Renal cortex interstitium (tissue), 11 donors: ENCODE data around the gene WDR48. TPM values are rescaled to one million over a fixed set of nuclear protein-coding genes. Genes with fewer than 3 reads are reported as not detected.

Experiments
- DNase-seq, 11 donors: peaks; one replicate each; pipeline ENCODE4 v3.0.0-alpha.2; 2013; ENCODE audit warnings: low read depth in 9 of 11, low spot score in 4 of 11; ENCODE audit errors: extremely low read depth in 1 of 11
- polyA plus RNA-seq, 3 donors: library from polyadenylated mRNA; unstranded; fragments of 120-200 nt; gene quantifications; one replicate each; pipeline ENCODE4 v1.2.1, GENCODE V29; 2013; ENCODE audit not compliant: insufficient read length in 3 of 3

Gene WDR48
- polyA plus RNA-seq, 3 donors = 82.4 to 104 (median 90.7) TPM

- DNase-seq = no peak
These were observed 57.3 kb downstream of the WDR48 start for GRCh38 chr3:39109086-39109485.

GRCh38 chr3:39110041-39110639, 58.3 kb downstream of the WDR48 start:
- no peak for DNase-seq

- no peak for DNase-seq
These were observed 60.3 kb downstream of the WDR48 start for GRCh38 chr3:39112113-39112512.

GRCh38 chr3:39112535-39112934, 60.7 kb downstream of the WDR48 start:
- no peak for DNase-seq

GRCh38 chr3:39113291-39113690, 61.5 kb downstream of the WDR48 start:
- no peak for DNase-seq

- DNase-seq = no peak
These were observed 62.6 kb downstream of the WDR48 start for GRCh38 chr3:39114456-39114855.

GRCh38 chr3:39115870-39116269, 64.1 kb downstream of the WDR48 start:
- no peak for DNase-seq

GRCh38 chr3:39118079-39118478, 66.3 kb downstream of the WDR48 start:
- DNase-seq = no peak

- no peak for DNase-seq
These were observed 67.3 kb downstream of the WDR48 start for GRCh38 chr3:39118931-39119660.

GRCh38 chr3:39121621-39122020, 69.8 kb downstream of the WDR48 start:
- DNase-seq = no peak

GRCh38 chr3:39122813-39123212, 71.0 kb downstream of the WDR48 start:
- no peak for DNase-seq

GRCh38 chr3:39124876-39125840, 73.3 kb downstream of the WDR48 start:
- DNase-seq = no peak

- no peak for DNase-seq
These were observed 74.2 kb downstream of the WDR48 start for GRCh38 chr3:39125841-39126500.

- DNase-seq = no peak
These were observed 74.8 kb downstream of the WDR48 start for GRCh38 chr3:39126532-39127071.

- DNase-seq = no peak
These were observed 75.6 kb downstream of the WDR48 start for GRCh38 chr3:39127269-39127907.

GRCh38 chr3:39127908-39128304, 76.1 kb downstream of the WDR48 start:
- no peak for DNase-seq

GRCh38 chr3:39128951-39129350, 77.1 kb downstream of the WDR48 start:
- DNase-seq = no peak

GRCh38 chr3:39130026-39130425, 78.2 kb downstream of the WDR48 start:
- DNase-seq = no peak
